ENCODE measurements around the gene IL17RC. TPM values are rescaled to one million over a fixed set of nuclear protein-coding genes. Genes with fewer than 3 reads are reported as not detected.
A peak's percentile ranks its signal among the peaks of the same experiment; 100 is the strongest.

The IL17RC gene
- total and polyA plus RNA-seq, 2 donors (not counting 1 experiment from before 2014, with no cell fraction given) = 17.1 to 17.5 TPM

GRCh38 chr3:9930804-9931418 is 14.0 kb downstream of the IL17RC start:
- H3K79me2 ChIP-seq (ENCODE audit: control insufficient read depth, insufficient read depth, low read length) = no peaks in the 10 kb centered on the region
- H3K36me3 ChIP-seq (ENCODE audit: control insufficient read depth, insufficient read depth, low read length) = no peaks in the 10 kb centered on the region
- peak in 1 of 2 donors; percentile 22 for DNase-seq (ENCODE audit: low read depth in 2 of 2)
- H3K4me1 ChIP-seq (ENCODE audit: control insufficient read depth, extremely low read depth, insufficient read depth, low read length) = peaks cover 5% of the 10 kb centered on the region
- no peaks in the 10 kb centered on the region for H3K9me3 ChIP-seq (ENCODE audit: control insufficient read depth, insufficient read depth, low read depth, low read length)
- no peak overlapping the region for H3K4me3 ChIP-seq (replicated peaks in 1 of 4; ENCODE audit: control extremely low read depth in 1 of 4, insufficient read depth in 1 of 4, low read depth in 3 of 4, low read length in 4 of 4)
- TF ChIP-seq EZH2 (IDR thresholded peaks at IDR 0.05; ENCODE audit: low read length, missing control alignments) = no peak
- H3K4me2 ChIP-seq (ENCODE audit: extremely low read depth, insufficient read depth, low read length) = no peak overlapping the region
- no peak overlapping the region for H3K9ac ChIP-seq (ENCODE audit: insufficient read depth, low read length)
- H2AFZ ChIP-seq (ENCODE audit: low read length) = no peak overlapping the region
- H4K20me1 ChIP-seq (ENCODE audit: control insufficient read depth, extremely low read depth, insufficient read depth, low read length) = no peaks in the 10 kb centered on the region
- no peaks in the 10 kb centered on the region for H3K27me3 ChIP-seq (ENCODE audit: control insufficient read depth, insufficient read depth, low read length)
- H3K27ac ChIP-seq (ENCODE audit: insufficient read depth, low read length) = no peak overlapping the region

GRCh38 chr3:9932535-9932842 is 15.6 kb downstream of the IL17RC start:
- Histone ChIP-seq H3K36me3 (ENCODE audit: control insufficient read depth, insufficient read depth, low read length) (peaks cover 2% of the 10 kb centered on the region), H3K27ac (ENCODE audit: insufficient read depth, low read length) (peak overlapping the region; percentile 84), H4K20me1 (ENCODE audit: control insufficient read depth, extremely low read depth, insufficient read depth, low read length) (no peaks in the 10 kb centered on the region)

GRCh38 chr3:9932843-9933560 is 16.1 kb downstream of the IL17RC start:
- H3K9ac ChIP-seq (ENCODE audit: insufficient read depth, low read length) = peak overlapping the region; percentile 44

More at GRCh38 chr3:9932535-9932842, 15.6 kb downstream of the IL17RC start:
- Histone ChIP-seq H3K4me1 (ENCODE audit: control insufficient read depth, extremely low read depth, insufficient read depth, low read length) (peaks cover 5% of the 10 kb centered on the region), H3K4me2 (ENCODE audit: extremely low read depth, insufficient read depth, low read length) (peak overlapping the region; percentile 72), H3K4me3 (replicated peaks in 1 of 4; ENCODE audit: control extremely low read depth in 1 of 4, insufficient read depth in 1 of 4, low read depth in 3 of 4, low read length in 4 of 4) (peak overlapping the region; percentile 12 to 72 (median 40)), H2AFZ (ENCODE audit: low read length) (peak overlapping the region; percentile 56), H3K79me2 (ENCODE audit: control insufficient read depth, insufficient read depth, low read length) (no peaks in the 10 kb centered on the region), H3K27me3 (ENCODE audit: control insufficient read depth, insufficient read depth, low read length) (no peaks in the 10 kb centered on the region), H3K9ac (ENCODE audit: insufficient read depth, low read length) (peak overlapping the region; percentile 44), H3K9me3 (ENCODE audit: control insufficient read depth, insufficient read depth, low read depth, low read length) (no peaks in the 10 kb centered on the region)
- TF ChIP-seq CTCF (conservative IDR thresholded peaks at IDR 0.05 in 1 of 2, IDR thresholded peaks at IDR 0.05 in 1 of 2; ENCODE audit: low read depth in 1 of 2, low read length in 2 of 2) (no peak), EZH2 (IDR thresholded peaks at IDR 0.05; ENCODE audit: low read length, missing control alignments) (no peak)
- no peak for DNase-seq (ENCODE audit: low read depth in 2 of 2)

More at GRCh38 chr3:9932843-9933560, 16.1 kb downstream of the IL17RC start:
- TF ChIP-seq CTCF (conservative IDR thresholded peaks at IDR 0.05 in 1 of 2, IDR thresholded peaks at IDR 0.05 in 1 of 2; ENCODE audit: low read depth in 1 of 2, low read length in 2 of 2) (peak; percentile 70 to 79), EZH2 (IDR thresholded peaks at IDR 0.05; ENCODE audit: low read length, missing control alignments) (no peak)
- peak overlapping the region; percentile 44 to 72 (median 66) for H3K4me3 ChIP-seq (replicated peaks in 1 of 4; ENCODE audit: control extremely low read depth in 1 of 4, insufficient read depth in 1 of 4, low read depth in 3 of 4, low read length in 4 of 4)
- peak overlapping the region; percentile 82 for H3K4me2 ChIP-seq (ENCODE audit: extremely low read depth, insufficient read depth, low read length)
- peaks cover 2% of the 10 kb centered on the region for H3K36me3 ChIP-seq (ENCODE audit: control insufficient read depth, insufficient read depth, low read length)
- H2AFZ ChIP-seq (ENCODE audit: low read length) = peak overlapping the region; percentile 56
- peak; percentile 69 to 85 for DNase-seq (ENCODE audit: low read depth in 2 of 2)
- H4K20me1 ChIP-seq (ENCODE audit: control insufficient read depth, extremely low read depth, insufficient read depth, low read length) = no peaks in the 10 kb centered on the region
- peak overlapping the region; percentile 84 for H3K27ac ChIP-seq (ENCODE audit: insufficient read depth, low read length)
- H3K9me3 ChIP-seq (ENCODE audit: control insufficient read depth, insufficient read depth, low read depth, low read length) = no peaks in the 10 kb centered on the region
- no peaks in the 10 kb centered on the region for H3K79me2 ChIP-seq (ENCODE audit: control insufficient read depth, insufficient read depth, low read length)
- H3K4me1 ChIP-seq (ENCODE audit: control insufficient read depth, extremely low read depth, insufficient read depth, low read length) = peaks cover 5% of the 10 kb centered on the region
- no peaks in the 10 kb centered on the region for H3K27me3 ChIP-seq (ENCODE audit: control insufficient read depth, insufficient read depth, low read length)
